NT2/D1 (cell line): Measurements from ENCODE around the gene CELF4.

Source experiments
- SUZ12 ChIP-seq: IDR thresholded peaks from 2 replicates; pipeline ENCODE4 v1.6.1; 2011; ENCODE audit not compliant: insufficient read length, insufficient read depth; ENCODE audit errors: extremely low read depth
- YY1 ChIP-seq: IDR thresholded peaks from 2 replicates; pipeline ENCODE4 v1.6.1; 2011; ENCODE audit not compliant: insufficient read length, insufficient read depth
- ZNF274 ChIP-seq: IDR thresholded peaks from 2 replicates; pipeline ENCODE4 v1.6.1; 2011; ENCODE audit warnings: mild to moderate bottlenecking, low read depth, low read length

GRCh38 chr18:37506001-37506400, 59.6 kb downstream of the CELF4 start:
- TF ChIP-seq ZNF274 (no peak), YY1 (no peak), SUZ12 (no peak)
